Endometrial microvascular endothelial cells (primary cell): ENCODE measurements around the gene NDUFC2. TPM values are rescaled to one million over a fixed set of nuclear protein-coding genes. Genes with fewer than 3 reads are reported as not detected.
"Not testable (repeated sequence)": the region's sequence is repeated elsewhere in the genome, so short reads cannot be mapped to it uniquely, and the experiment has no call there.

Experiments used
- in situ Hi-C: cut with HindIII; loops from 2 replicates; pipeline ENCODE4 v1.10.0; 2017; ENCODE audit warnings: low sequenced_read_pairs, low pct_unique_long_range_greater_than_20kb; ENCODE audit errors: inconsistent ontology term
- total RNA-seq: library from RNA; depleted of rRNA; stranded (reverse); fragments of >200 nt; gene quantifications from one replicate; pipeline ENCODE4 v1.2.3, GENCODE V29; 2015; ENCODE audit errors: inconsistent ontology term

NDUFC2 gene
- total RNA-seq, 1 donor from 2014 or later, result 149 TPM

DNA sequence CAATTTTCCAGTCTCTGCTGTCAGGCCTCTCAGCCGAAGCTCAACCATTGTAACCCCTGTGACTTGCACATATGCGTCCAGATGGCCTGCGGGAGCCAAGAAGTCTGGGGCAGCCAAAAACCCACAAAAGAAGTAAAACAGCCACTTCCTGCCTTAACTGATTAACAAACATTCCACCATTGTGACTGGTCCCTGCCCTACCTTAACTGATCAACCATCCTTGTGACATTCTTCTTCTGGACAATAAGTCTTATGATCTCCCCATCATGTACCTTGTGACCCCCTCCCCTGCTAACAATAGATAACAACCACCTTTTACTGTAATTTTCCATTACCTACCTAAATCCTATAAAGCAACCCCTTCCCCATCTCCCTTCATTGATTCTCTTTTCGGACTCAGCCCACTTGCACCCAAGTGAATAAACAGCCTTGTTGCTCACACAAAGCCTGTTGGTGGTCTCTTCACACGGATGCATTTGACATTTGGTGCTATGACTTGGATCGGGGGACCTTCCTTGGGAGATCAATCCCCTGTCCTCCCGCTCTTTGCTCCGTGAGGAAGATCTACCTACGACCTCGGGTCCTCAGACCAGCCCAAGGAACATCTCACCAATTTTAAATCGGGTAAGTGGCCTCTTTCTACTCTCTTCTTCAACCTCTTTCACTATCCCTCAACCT lies 1.3 kb upstream of the NDUFC2 start:
- in situ Hi-C loops, result no loop called here

DNA sequence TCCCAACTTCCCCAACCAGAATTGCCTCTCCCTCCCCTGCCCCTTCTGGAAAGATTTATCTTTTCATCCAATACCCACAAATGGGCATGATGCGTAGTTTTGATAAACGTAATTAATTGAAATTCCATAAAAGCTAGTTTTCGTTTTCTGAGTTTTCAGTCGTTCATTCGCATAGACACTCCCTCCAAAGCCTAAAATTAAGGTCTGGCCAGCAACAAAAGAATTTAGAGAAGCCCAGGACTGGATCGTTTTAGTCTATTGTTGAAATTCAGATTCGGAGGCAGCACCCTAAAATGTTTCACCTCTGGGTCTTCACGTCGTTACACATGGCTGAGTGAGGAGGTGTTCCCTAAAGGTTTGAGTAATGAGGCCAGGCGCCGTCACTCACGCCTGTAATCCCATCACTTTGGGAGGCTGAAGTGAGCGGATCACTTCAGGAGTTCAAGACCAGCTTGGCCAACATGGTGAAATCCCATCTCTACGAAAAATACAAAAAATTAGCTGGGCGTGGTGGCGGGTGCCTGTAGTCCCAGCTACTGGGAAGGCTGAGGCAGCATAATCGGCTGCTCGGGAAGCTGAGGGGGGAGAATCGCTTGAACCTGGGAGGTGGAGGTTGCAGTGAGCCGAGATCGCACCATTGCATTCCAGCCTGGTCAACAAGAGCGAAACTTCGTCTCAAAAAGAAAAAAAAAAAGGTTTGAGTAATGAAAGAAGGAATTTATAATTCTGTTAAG lies 589 bp upstream of the NDUFC2 start:
- in situ Hi-C loops, result no loop called here

DNA sequence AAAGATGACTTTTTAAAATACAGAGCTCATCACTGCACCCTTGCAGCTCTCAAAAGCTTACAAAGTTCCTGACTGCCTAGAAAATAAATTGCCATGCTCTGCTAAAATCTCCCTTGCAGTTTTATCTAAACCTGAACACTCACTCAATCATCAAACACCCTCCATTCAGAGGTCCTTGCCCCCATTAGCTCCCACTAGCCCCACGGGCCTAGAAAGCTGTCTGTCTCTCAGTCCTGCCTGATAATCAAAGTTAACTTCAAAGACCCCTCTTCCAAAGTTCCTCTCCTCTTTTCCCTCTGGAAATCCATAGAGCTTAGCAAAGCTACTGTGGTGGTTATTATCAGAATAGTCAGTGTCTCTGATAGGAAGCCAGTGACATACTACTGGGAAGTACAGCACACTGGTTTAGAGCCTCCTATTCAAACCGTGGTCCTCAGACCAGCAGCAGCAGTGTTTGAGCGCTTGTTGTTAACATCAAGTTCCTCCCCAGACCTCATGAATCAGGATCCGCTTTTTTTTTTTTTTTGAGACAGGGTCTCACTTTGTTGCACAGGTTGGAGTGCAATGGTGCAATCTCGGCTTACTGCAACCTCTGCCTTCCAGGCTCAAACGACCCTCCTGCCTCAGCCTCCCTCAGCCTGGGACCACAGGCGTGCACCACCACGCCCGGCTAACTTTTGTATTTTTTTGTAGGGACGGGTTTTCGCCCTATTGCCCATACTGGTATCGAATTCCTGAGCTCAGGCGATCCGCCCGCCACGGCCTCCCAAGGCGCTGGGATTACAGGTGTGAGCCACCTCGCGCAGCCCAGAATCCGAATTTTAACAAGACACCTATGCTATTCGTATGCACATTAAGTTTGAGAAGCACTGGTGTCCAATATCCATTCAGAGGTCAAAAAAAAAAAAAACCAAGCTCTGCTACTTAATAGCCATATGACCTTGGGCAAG lies 1.2 kb downstream of the NDUFC2 start:
- in situ Hi-C loops, result no loop called here

DNA sequence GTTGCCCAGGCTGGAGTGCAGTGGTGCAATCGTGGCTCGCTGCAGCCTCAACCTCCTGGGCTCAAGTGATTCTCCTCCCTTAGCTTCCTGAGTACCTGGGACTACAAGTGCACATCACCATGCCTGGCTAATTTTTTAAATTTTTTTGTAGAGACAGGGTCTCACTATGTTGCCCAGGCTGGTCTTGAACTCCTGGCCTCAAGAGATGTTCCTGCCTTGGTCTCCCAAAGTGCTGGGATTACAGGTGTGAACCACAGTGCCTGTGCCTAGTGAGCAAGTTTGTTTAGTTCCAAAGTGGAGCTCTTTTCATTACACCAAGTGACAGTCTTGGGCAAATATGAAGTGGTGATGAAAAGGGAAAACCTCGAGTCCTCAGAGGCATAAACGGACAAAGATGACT lies 2.1 kb downstream of the NDUFC2 start:
- in situ Hi-C loops, result not testable (repeated sequence)

DNA sequence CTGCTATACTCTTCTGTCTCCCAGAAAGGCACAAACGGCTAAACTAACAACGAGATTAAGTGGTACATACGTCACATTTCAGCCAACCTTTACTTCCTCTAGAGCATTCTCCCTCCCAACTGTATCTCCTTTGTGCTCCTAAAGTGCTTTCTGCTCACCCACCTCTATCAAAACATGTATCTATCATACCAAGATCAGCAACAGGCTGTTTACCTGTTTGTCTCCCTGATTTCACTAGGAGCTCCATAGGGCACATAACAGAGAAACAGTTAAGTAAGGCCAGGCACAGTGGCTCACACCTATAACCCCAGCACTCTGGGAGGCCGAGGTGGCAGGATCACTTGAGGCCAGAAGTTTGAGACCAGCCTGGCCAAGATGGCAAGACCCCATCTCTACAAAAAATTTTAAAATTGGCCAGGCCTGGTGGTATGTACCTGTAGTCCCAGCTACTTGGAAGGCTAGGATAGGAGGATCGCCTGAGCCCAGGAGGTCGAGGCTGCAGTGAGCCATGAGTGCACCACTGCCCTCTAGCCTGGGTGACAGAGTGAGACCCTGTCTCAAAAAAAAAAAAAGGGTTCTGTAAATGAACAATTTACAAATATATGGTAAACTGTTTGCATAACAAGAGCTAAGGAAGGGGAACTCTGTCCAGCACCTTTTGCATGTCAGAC lies 2.8 kb downstream of the NDUFC2 start:
- in situ Hi-C loops, result no loop called here

DNA sequence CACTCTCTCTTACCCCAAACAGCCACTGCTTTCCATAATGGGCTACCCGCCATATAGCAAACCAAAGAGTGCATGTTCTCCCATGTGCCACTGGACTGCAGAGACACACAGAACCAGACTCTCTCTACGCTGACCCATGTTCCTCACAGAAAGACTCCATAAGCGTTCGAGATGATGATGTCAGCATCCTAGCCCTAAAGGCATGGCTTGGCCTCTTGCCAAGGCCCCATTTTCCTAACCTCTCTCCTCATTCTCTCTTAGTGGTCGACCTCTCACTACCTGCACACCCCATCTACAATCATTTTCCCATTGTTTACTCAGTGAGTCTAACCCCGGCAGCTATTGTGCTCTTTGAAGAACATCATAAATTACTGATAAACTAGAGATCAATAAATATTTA lies 4.9 kb downstream of the NDUFC2 start:
- in situ Hi-C loops, result no loop called here

DNA sequence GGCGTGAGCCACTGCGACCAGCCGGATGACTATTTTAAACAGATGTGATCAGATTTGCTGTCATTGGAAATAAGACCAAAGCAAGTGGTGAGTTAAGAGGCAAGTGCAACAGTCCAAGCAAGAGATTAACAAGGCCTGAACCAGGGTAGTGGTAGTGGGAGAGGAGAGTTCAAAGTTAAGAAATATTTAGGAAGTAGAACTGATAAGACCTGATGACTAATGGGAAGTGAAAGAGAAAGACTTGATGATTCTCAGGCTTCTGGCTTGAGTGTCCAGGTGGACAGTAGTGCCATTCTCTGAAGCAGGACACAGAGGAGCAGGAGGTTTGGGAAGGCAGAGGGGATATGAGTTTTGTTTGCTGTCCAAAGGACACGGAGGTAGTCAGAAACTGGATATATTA lies 7.2 kb downstream of the NDUFC2 start:
- in situ Hi-C loops, result no loop called here

DNA sequence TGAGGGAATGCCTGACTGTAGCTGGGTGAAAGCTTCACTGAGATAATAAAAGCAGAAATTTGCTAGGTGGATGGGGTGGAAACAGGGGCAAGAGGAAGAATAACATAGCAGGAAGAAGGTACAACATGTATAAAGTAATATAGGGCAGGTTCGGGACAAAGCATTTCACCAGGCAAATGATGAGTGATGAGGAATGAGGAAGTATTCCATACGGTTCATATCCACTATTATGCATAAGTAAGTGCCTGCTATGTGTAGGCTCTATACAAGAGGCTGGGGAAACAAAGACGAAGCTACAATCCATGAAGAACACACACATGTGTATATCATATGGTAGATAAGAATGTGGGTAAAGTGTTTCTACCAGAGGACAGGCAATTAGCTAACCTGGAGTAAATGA lies 7.9 kb downstream of the NDUFC2 start:
- in situ Hi-C loops, result no loop called here

DNA sequence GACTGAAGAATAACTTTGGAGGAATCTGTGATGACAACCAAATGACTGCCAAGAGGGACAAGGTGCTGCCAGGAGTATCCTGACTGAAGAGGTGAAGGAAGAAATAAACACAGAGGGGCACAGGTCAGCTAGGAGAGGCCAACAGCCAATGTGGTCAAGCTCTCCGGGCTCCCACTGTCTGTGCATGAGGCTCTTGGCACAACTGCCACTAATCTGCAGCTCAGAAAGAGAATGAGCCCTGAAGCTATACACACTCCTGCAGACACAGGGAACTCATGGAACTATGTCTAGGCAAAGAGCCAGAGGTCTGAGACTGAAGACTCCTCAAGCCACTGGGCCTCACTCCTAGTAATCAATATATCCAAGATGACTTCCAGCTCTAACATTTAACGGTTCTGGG lies 9.0 kb downstream of the NDUFC2 start:
- in situ Hi-C loops, result no loop called here

DNA sequence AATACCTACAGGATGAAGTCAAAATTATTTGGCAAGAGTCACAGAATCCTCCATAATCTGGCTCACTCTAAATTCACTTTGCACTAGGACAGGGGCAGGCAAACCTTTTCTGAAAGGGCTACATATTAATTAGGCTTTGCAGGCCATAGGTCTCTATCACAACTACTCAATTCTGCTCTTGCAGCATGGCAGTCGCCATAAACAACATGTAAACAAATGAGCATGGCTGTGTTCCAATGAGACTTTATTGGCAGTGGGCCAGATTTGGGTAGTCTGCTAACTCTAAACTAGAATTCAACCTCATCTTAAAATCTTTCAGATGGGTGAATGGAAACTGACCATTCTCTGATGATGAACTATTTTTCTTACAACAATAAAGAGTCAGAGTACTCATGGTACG lies 10.2 kb downstream of the NDUFC2 start:
- in situ Hi-C loops, result no loop called here

DNA sequence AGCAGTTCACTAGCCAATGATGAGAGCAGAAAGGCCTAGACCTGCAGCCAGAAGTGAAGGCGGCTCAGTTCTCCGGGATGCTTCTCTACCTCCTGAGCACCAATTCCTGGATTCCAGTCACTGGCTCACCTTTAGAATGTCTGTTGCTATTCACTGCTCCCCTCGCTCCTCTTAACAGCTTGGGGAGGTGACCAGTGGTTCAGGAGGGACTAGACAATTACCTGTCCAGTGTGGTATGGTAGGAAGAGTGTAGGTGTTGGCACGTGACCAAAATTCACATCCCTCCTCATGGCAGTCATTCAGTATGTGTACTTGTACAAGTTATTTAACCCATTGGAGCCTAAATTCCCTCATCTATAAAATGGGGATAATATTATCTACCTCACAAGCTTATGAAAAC lies 12.0 kb downstream of the NDUFC2 start:
- in situ Hi-C loops, result no loop called here

DNA sequence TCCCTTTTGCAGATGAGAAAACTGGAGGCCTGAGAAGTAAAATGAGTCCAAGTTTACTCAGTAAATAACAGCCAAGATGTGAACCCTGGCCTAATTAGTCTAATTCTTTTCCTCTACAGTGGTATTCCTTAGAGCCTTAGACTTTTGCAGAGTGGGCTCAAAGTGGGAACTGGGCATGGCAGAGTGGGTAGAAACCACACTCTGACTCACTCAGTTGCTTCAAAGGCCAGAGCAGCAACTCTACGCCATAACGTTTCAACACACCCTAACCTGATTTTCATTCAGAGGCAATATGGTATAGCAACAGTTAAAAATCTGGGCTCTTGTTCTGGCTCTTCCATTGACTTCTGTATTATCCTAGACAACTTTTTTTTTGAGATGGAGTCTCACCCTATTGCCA lies 13.2 kb downstream of the NDUFC2 start:
- in situ Hi-C loops, result no loop called here

DNA sequence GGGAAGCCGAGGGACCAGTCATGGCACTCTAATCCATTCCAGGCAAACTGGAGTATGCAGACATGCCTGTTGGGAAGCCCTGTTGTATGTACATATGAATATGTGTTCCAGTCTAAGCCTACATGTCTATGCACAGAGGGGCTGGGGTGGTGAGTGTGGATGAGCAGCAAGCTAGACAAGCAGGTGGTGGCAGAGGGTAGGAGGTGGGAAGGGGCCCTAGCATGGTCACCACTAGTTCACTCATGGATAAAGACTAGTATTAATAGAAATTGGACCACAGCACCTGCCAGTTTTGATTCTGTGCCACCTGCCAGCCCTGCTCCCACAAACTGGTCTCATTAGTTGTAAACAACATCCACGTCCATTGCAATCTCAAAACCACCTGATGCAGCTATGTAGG lies 14.5 kb downstream of the NDUFC2 start:
- in situ Hi-C loops, result no loop called here

DNA sequence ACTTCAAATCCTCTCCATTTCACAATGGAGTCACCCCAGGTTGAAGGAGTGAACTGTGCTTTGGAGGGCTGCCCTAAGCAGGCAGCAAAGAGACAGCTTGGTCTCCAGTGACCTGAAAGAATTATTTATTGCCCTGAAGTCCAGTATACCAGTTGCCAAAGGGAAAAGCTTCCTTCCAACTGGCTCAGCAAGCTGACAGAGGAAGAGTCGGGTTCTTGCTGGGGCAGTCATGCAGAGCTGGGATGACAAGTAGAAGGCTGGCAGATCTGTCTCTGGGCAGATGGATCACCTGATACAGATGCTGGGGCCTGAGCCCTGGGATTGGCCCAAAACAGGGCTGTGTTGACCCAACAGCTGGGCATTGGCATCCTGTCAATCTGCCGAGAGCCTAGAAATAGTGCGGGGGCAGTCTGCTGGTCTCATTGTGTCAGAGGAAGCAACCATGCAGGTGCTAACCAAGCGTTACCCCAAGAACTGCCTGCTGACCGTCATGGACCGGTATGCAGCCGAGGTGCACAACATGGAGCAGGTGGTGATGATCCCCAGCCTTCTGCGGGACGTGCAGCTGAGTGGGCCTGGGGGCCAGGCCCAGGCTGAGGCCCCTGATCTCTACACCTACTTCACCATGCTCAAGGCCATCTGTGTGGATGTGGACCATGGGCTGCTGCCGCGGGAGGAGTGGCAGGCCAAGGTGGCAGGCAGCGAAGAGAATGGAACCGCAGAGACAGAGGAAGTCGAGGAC lies 16.1 kb downstream of the NDUFC2 start, which contains the start of gene THRSP:
TSS of gene THRSP (plus strand) at position 422 of the 742 bp plus-strand sequence. CDS start at position 443, 21 bp downstream.
- in situ Hi-C loops, result no loop called here

DNA sequence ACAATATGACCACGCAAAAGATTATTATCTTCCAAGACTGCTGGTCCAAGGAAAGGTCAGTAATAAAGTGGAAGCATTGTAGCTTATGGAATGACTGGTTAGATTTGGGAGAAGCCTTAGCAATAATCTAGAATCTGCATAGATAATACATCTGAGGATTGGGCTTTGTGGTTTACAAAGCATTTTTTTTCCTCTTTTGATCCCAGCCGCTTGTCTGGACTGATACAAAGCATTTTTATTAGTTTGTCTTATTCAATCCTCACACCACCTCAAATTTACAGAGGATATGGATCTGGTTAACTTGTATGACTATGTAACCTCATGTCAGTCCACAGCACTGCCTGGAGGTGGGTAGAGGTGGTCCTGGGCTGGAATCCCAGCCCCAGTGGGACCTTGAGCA lies 17.0 kb downstream of the NDUFC2 start:
- in situ Hi-C loops, result no loop called here

DNA sequence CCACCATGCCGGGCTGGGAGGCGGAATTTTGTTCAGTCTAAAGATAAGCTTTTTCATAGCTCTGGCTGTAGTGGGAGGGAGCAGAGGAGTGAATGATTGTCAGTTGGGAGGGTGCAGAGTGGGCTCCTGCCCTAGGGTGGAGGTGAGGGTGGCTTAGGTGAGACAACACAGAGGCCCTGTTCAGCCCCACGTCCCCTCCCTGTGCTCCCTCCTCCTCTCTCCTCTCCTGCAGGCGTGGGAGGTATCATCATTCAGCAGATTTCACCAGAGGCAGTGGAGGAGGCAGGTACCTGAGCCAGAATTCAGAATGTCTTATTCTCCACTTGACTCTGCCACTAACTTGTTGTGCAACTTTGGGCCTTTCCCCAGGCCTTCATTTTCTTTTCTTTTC lies 17.7 kb downstream of the NDUFC2 start:
- in situ Hi-C loops, result no loop called here

DNA sequence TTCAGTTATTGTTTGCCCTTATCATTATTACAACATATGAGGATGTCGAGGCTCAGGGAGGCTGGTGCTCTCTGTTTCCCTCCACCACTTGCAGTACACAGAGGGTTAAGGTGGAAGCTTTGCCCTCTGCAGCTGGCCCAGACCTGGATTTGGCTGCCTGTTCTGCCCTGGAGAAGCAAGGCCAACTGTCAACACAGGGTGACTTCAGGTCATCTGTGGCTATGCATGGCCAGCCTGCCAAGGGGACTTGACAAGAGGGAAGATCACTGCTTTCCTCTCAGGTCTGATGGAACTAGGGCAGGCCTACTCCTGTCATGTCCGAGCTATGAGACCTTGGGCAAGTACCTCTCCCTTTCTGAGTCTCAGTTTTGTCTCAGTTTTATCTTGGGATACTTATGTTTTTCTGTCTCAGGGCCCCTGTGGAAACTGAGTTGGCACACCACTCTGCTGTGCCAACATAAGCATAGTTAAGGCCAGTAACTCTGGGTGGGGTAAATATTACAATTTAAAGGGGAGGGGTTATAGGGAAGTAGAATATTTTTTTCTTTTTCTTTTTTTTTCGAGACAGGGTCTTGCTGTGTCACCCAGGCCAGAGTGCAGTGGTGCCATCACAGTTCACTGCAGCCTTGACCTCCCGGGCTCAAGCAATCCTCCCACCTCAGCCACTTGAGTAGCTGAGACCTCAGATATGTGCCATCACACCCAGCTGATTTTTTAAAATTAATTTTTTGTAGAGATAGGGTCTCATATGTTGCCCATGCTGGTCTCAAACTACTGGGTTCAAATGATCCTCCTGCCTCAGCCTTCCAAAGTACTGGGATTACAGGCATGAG lies 18.4 kb downstream of the NDUFC2 start:
- in situ Hi-C loops, result no loop called here

DNA sequence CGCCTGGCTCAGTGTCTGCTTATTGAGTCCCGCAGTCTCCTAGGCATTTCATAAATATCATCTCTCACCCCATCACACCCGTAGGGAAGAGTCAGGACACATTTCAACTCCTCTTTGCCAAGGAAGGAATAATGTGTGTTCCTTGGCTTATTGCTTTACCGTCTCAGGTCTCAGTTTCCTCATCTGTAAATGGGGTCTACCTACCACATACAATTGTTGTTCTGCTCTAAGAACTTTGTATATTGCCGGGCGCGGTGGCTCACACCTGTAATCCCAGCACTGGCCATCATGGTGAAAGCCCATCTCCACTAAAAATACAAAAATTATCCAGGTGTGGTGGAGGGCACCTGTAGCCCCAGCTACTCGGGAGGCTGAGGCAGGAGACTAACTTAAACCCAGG lies 19.1 kb downstream of the NDUFC2 start:
- in situ Hi-C loops, result no loop called here
